ENCODE data around the gene GAK. TPM values are rescaled to one million over a fixed set of nuclear protein-coding genes. Genes with fewer than 3 reads are reported as not detected.
A peak's percentile ranks its signal among the peaks of the same experiment; 100 is the strongest.

GAK gene
- total RNA-seq, 1 donor from 2014 or later: 123 TPM

GRCh38 chr4:824461-825062 is 107.6 kb downstream of the GAK start:
- H3K36me3 Mint-ChIP-seq (ENCODE audit: unreplicated experiment): peaks cover 8% of the 10 kb centered on the region
- peak; percentile 60 for DNase-seq
- H3K4me3 Mint-ChIP-seq (ENCODE audit: unreplicated experiment): peak overlapping the region; percentile 83
- TF ChIP-seq, protein P1, sequence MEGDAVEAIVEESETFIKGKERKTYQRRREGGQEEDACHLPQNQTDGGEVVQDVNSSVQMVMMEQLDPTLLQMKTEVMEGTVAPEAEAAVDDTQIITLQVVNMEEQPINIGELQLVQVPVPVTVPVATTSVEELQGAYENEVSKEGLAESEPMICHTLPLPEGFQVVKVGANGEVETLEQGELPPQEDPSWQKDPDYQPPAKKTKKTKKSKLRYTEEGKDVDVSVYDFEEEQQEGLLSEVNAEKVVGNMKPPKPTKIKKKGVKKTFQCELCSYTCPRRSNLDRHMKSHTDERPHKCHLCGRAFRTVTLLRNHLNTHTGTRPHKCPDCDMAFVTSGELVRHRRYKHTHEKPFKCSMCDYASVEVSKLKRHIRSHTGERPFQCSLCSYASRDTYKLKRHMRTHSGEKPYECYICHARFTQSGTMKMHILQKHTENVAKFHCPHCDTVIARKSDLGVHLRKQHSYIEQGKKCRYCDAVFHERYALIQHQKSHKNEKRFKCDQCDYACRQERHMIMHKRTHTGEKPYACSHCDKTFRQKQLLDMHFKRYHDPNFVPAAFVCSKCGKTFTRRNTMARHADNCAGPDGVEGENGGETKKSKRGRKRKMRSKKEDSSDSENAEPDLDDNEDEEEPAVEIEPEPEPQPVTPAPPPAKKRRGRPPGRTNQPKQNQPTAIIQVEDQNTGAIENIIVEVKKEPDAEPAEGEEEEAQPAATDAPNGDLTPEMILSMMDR (IDR thresholded peaks at IDR 0.05; ENCODE audit: partially characterized antibody, unreplicated experiment): no peak
- H3K4me1 Mint-ChIP-seq (ENCODE audit: low read depth, unreplicated experiment): peaks cover 7% of the 10 kb centered on the region
- no peak overlapping the region for H3K27ac Mint-ChIP-seq (ENCODE audit: unreplicated experiment)
- H3K9me3 Mint-ChIP-seq (ENCODE audit: unreplicated experiment): peaks cover 14% of the 10 kb centered on the region
- peaks cover 18% of the 10 kb centered on the region for H3K27me3 Mint-ChIP-seq (ENCODE audit: unreplicated experiment)

GRCh38 chr4:823761-824460 is 108.2 kb downstream of the GAK start:
- no peak for DNase-seq
- Mint-ChIP-seq H3K4me3 (ENCODE audit: unreplicated experiment) (peak overlapping the region; percentile 83), H3K36me3 (ENCODE audit: unreplicated experiment) (peaks cover 8% of the 10 kb centered on the region), H3K27ac (ENCODE audit: unreplicated experiment) (no peak overlapping the region), H3K27me3 (ENCODE audit: unreplicated experiment) (peaks cover 18% of the 10 kb centered on the region), H3K4me1 (ENCODE audit: low read depth, unreplicated experiment) (peaks cover 7% of the 10 kb centered on the region), H3K9me3 (ENCODE audit: unreplicated experiment) (peaks cover 14% of the 10 kb centered on the region)
- TF ChIP-seq, protein P1 (IDR thresholded peaks at IDR 0.05; ENCODE audit: partially characterized antibody, unreplicated experiment): no peak

GRCh38 chr4:823176-823760 is 108.8 kb downstream of the GAK start:
- Mint-ChIP-seq H3K36me3 (ENCODE audit: unreplicated experiment) (peaks cover 8% of the 10 kb centered on the region), H3K9me3 (ENCODE audit: unreplicated experiment) (peaks cover 12% of the 10 kb centered on the region), H3K27ac (ENCODE audit: unreplicated experiment) (no peak overlapping the region), H3K27me3 (ENCODE audit: unreplicated experiment) (peaks cover 19% of the 10 kb centered on the region), H3K4me3 (ENCODE audit: unreplicated experiment) (peak overlapping the region; percentile 83), H3K4me1 (ENCODE audit: low read depth, unreplicated experiment) (peaks cover 7% of the 10 kb centered on the region)
- TF ChIP-seq, protein P1 (IDR thresholded peaks at IDR 0.05; ENCODE audit: partially characterized antibody, unreplicated experiment): no peak
- DNase-seq: no peak

GRCh38 chr4:822361-823175 is 109.5 kb downstream of the GAK start:
- Mint-ChIP-seq H3K27me3 (ENCODE audit: unreplicated experiment) (peaks cover 14% of the 10 kb centered on the region), H3K27ac (ENCODE audit: unreplicated experiment) (no peak overlapping the region), H3K4me3 (ENCODE audit: unreplicated experiment) (peak overlapping the region; percentile 47), H3K9me3 (ENCODE audit: unreplicated experiment) (peaks cover 9% of the 10 kb centered on the region), H3K36me3 (ENCODE audit: unreplicated experiment) (peaks cover 8% of the 10 kb centered on the region), H3K4me1 (ENCODE audit: low read depth, unreplicated experiment) (peaks cover 5% of the 10 kb centered on the region)
- TF ChIP-seq, protein P1 (IDR thresholded peaks at IDR 0.05; ENCODE audit: partially characterized antibody, unreplicated experiment): no peak
- DNase-seq: no peak

All from glutamatergic neuron (in vitro differentiated cells).